ENCODE measurements around the gene NFASC.

GRCh38 chr1:204946640-204947039 is 76.0 kb downstream of the NFASC start:
- TF ChIP-seq CTCF (IDR thresholded peaks at IDR 0.05; ENCODE audit: insufficient read depth, low read depth, low read length) (no peak), EZH2 (IDR thresholded peaks at IDR 0.05; ENCODE audit: insufficient read depth, low read length) (no peak)

All from astrocyte (in vitro differentiated cells and primary cell).